HepG2 (cell line): ENCODE results near the gene SH3GLB2. TPM values are rescaled to one million over a fixed set of nuclear protein-coding genes. Genes with fewer than 3 reads are reported as not detected.

Source experiments
- AGO2 ChIP-seq: fragments of 200-400 bp; formaldehyde crosslinking; optimal IDR thresholded peaks from 2 replicates; pipeline ENCODE3; 2017; ENCODE audit warnings: mild to moderate bottlenecking, low read depth, low read length, moderate library complexity
- ATF1 ChIP-seq: IDR thresholded peaks from 2 replicates; pipeline ENCODE4 v1.6.1; 2016; ENCODE audit warnings: mild to moderate bottlenecking, control low read depth
- BRCA1 ChIP-seq: sonication (generic); formaldehyde crosslinking; IDR thresholded peaks from 2 replicates; pipeline ENCODE4 v1.4.0; 2020; ENCODE audit warnings: missing genetic modification reagents
- CCAR2 ChIP-seq: fragments of 200-400 bp; formaldehyde crosslinking; optimal IDR thresholded peaks from 2 replicates; pipeline ENCODE3; 2018; ENCODE audit warnings: low read depth, mild to moderate bottlenecking, low read length, moderate library complexity
- FOXJ3 ChIP-seq: sonication (generic); formaldehyde crosslinking; IDR thresholded peaks from 2 replicates; pipeline ENCODE4 v1.4.0; 2020; ENCODE audit warnings: missing genetic modification reagents, mild to moderate bottlenecking, borderline replicate concordance
- GATAD1 ChIP-seq: IDR thresholded peaks from 2 replicates; pipeline ENCODE4 v1.6.1; 2016; ENCODE audit warnings: missing genetic modification reagents, missing compliant biosample characterization
- HDAC2 ChIP-seq: sonication (generic); formaldehyde crosslinking; IDR thresholded peaks from 2 replicates; pipeline ENCODE4 v1.4.0; 2020; ENCODE audit warnings: missing genetic modification reagents
- HMGXB4 ChIP-seq, 2 experiments: sonication (generic) in 1 of 2; formaldehyde crosslinking in 1 of 2; IDR thresholded peaks; 2 replicates each; pipeline versions ENCODE4 v1.4.0 to v1.6.1; 2018 to 2020; ENCODE audit warnings: missing genetic modification reagents in 2 of 2, borderline replicate concordance in 1 of 2, low read depth in 1 of 2, mild to moderate bottlenecking in 1 of 2, missing biosample characterization in 1 of 2
- IKZF4 ChIP-seq: sonication (generic); formaldehyde crosslinking; IDR thresholded peaks from 2 replicates; pipeline ENCODE4 v1.5.1; 2020; ENCODE audit warnings: borderline replicate concordance, mild to moderate bottlenecking, low read depth, missing genetic modification reagents; ENCODE audit errors: not compliant biosample characterization
- MAF1 ChIP-seq: sonication (generic); formaldehyde crosslinking; IDR thresholded peaks from 2 replicates; pipeline ENCODE4 v1.5.0; 2020; ENCODE audit warnings: missing genetic modification reagents, borderline replicate concordance
- NFIB ChIP-seq: sonication (generic); formaldehyde crosslinking; IDR thresholded peaks from 2 replicates; pipeline ENCODE4 v1.9.0; 2021; ENCODE audit warnings: missing genetic modification reagents, mild to moderate bottlenecking, borderline replicate concordance
- NR0B2 ChIP-seq: sonication (generic); formaldehyde crosslinking; IDR thresholded peaks from 2 replicates; pipeline ENCODE4 v1.4.0; 2020; ENCODE audit warnings: mild to moderate bottlenecking, missing genetic modification reagents
- PHF5A ChIP-seq: IDR thresholded peaks from one replicate; pipeline ENCODE4 v1.6.1; 2018; ENCODE audit warnings: low read depth, missing genetic modification reagents; ENCODE audit not compliant: unreplicated experiment
- RAD21 ChIP-seq: fragments of 450-650 bp; formaldehyde crosslinking; IDR thresholded peaks from 2 replicates; pipeline ENCODE4 v1.5.0; 2020; ENCODE audit warnings: mild to moderate bottlenecking
- RBFOX2 ChIP-seq: fragments of 200-400 bp; formaldehyde crosslinking; IDR thresholded peaks from 2 replicates; pipeline ENCODE4 v1.6.1; 2017; ENCODE audit warnings: low read depth, mild to moderate bottlenecking, low read length
- REL ChIP-seq: sonication (generic); formaldehyde crosslinking; conservative IDR thresholded peaks from 2 replicates; pipeline ENCODE4 v1.8.0; 2022; ENCODE audit warnings: mild to moderate bottlenecking, missing genetic modification reagents, moderate library complexity
- RNF219 ChIP-seq: sonication (generic); formaldehyde crosslinking; IDR thresholded peaks from 2 replicates; pipeline ENCODE4 v1.5.0; 2020; ENCODE audit warnings: mild to moderate bottlenecking, missing genetic modification reagents
- SMC3 ChIP-seq: IDR thresholded peaks from 2 replicates; pipeline ENCODE4 v1.6.1; 2011; ENCODE audit warnings: low read length, improper control_type of control experiment
- SNAPC2 ChIP-seq: sonication (generic); formaldehyde crosslinking; IDR thresholded peaks from 2 replicates; pipeline ENCODE4 v1.8.1; 2022; ENCODE audit warnings: mild to moderate bottlenecking, missing genetic modification reagents
- TERF1 ChIP-seq: sonication (generic); formaldehyde crosslinking; IDR thresholded peaks from 2 replicates; pipeline ENCODE4 v1.8.0; 2022; ENCODE audit warnings: mild to moderate bottlenecking, missing genetic modification reagents, moderate library complexity
- THYN1 ChIP-seq: sonication (generic); formaldehyde crosslinking; IDR thresholded peaks from 2 replicates; pipeline ENCODE4 v1.8.1; 2023; ENCODE audit warnings: low read depth, mild to moderate bottlenecking, moderate library complexity, missing genetic modification reagents, borderline replicate concordance
- XRCC5 ChIP-seq: fragments of 200-400 bp; formaldehyde crosslinking; optimal IDR thresholded peaks from 2 replicates; pipeline ENCODE3; 2017; ENCODE audit warnings: mild to moderate bottlenecking, low read length
- ZNF17 ChIP-seq: sonication (generic); formaldehyde crosslinking; IDR thresholded peaks from 2 replicates; pipeline ENCODE4 v1.5.0; 2020; ENCODE audit warnings: mild to moderate bottlenecking, missing genetic modification reagents
- ZNF33B ChIP-seq: sonication (generic); formaldehyde crosslinking; IDR thresholded peaks from 2 replicates; pipeline ENCODE4 v1.5.1; 2020; ENCODE audit warnings: mild to moderate bottlenecking, missing genetic modification reagents
- ZNF768 ChIP-seq: sonication (generic); formaldehyde crosslinking; IDR thresholded peaks from 2 replicates; pipeline ENCODE4 v1.4.0; 2020; ENCODE audit warnings: missing genetic modification reagents
- ZNF792 ChIP-seq: IDR thresholded peaks from 2 replicates; pipeline ENCODE4 v1.6.1; 2016
- polyA plus RNA-seq, 8 experiments: library from polyadenylated mRNA; depleted of rRNA in 3 of 8; stranded (reverse) in 7 of 8; unstranded in 1 of 8; fragments of >200 nt; fragmentation: Illumina TruSeq in 4 of 8; extraction: Trizol in 4 of 8; gene quantifications; 2 replicates each; pipeline versions ENCODE4 v1.2.1 to v1.2.3, GENCODE V29; 2011 to 2016; ENCODE audit warnings: low read depth in 4 of 8, missing spikeins in 1 of 8, mixed read lengths in 1 of 8; ENCODE audit not compliant: insufficient read depth in 1 of 8
- total RNA-seq, 5 experiments: library from RNA; depleted of rRNA; stranded (reverse); fragments of >200 nt; fragmentation: Illumina TruSeq; extraction: Trizol; gene quantifications; 2 replicates each; pipeline ENCODE4 v1.2.3, GENCODE V29; 2016; ENCODE audit warnings: low read depth in 1 of 5

The SH3GLB2 gene
- total and polyA plus RNA-seq, 2 of the 13 experiments (the other 11 are each of a cell fraction or from before 2014, with no cell fraction given): 24.0 to 40.6 TPM

- TF ChIP-seq XRCC5: peak; percentile 92
- no peak for TF ChIP-seq TERF1 (CRISPR knock-in tag)
- TF ChIP-seq ZNF792: no peak
- TF ChIP-seq BRCA1 (CRISPR knock-in tag): no peak
- TF ChIP-seq ZNF768: no peak
- no peak for TF ChIP-seq ZNF17 (CRISPR knock-in tag)
- TF ChIP-seq MAF1 (CRISPR knock-in tag): no peak
- no peak for TF ChIP-seq NR0B2
- TF ChIP-seq AGO2: peak; percentile 91
- TF ChIP-seq NFIB: no peak
- TF ChIP-seq FOXJ3: no peak
- TF ChIP-seq SNAPC2: no peak
- no peak for TF ChIP-seq REL
- TF ChIP-seq HMGXB4 (CRISPR knock-in tag; IDR thresholded peaks at IDR 0.05; ENCODE audit: borderline replicate concordance in 1 of 2, low read depth in 1 of 2): peak; percentile 51 to 65; a peak in 2 of 4 replicates
- no peak for TF ChIP-seq IKZF4
- no peak for TF ChIP-seq ZNF33B
- TF ChIP-seq RBFOX2: no peak
- 0 out of 2 replicates have a peak, but pooled peaks have one; percentile 20 for TF ChIP-seq RAD21
- no peak for TF ChIP-seq CCAR2
- no peak for TF ChIP-seq HDAC2 (CRISPR knock-in tag)
- TF ChIP-seq ATF1 (CRISPR knock-in tag): no peak
- no peak for TF ChIP-seq GATAD1
- TF ChIP-seq THYN1: no peak
- TF ChIP-seq SMC3: peak; percentile 45
- no peak for TF ChIP-seq PHF5A (CRISPR knock-in tag)
- no peak for TF ChIP-seq RNF219
Measured at GRCh38 chr9:129006328-129007034, 21.6 kb downstream of the SH3GLB2 start (continued).
